Cardiac fibroblast (primary cell): ENCODE results near the gene ALK.
"Not testable (repeated sequence)": the region's sequence is repeated elsewhere in the genome, so short reads cannot be mapped to it uniquely, and the experiment has no call there.

Source experiments
- DNase-seq, 2 donors: peaks; one replicate each; pipeline versions ENCODE4 v3.0.0 to v3.0.0-alpha.2; 2010; ENCODE audit warnings: low read depth in 2 of 2
- H3K4me3 ChIP-seq, 2 donors: replicated peaks in 1 of 2; 1 replicate in 1 of 2; 2 replicates in 1 of 2; pipeline ENCODE4 v1.5.1; 2011; ENCODE audit warnings: low read depth in 2 of 2, low read length in 2 of 2, mild to moderate bottlenecking in 2 of 2, moderate library complexity in 1 of 2
- CTCF ChIP-seq: IDR thresholded peaks from one replicate; pipeline ENCODE4 v1.5.1; 2011; ENCODE audit warnings: low read depth, mild to moderate bottlenecking, low read length, inconsistent platforms

Gene ALK

GRCh38 chr2:29246383-29247300, 674.7 kb downstream of the ALK start:
- no peak for TF ChIP-seq CTCF
- no peak for DNase-seq
- no peak overlapping the region for H3K4me3 ChIP-seq

DNA sequence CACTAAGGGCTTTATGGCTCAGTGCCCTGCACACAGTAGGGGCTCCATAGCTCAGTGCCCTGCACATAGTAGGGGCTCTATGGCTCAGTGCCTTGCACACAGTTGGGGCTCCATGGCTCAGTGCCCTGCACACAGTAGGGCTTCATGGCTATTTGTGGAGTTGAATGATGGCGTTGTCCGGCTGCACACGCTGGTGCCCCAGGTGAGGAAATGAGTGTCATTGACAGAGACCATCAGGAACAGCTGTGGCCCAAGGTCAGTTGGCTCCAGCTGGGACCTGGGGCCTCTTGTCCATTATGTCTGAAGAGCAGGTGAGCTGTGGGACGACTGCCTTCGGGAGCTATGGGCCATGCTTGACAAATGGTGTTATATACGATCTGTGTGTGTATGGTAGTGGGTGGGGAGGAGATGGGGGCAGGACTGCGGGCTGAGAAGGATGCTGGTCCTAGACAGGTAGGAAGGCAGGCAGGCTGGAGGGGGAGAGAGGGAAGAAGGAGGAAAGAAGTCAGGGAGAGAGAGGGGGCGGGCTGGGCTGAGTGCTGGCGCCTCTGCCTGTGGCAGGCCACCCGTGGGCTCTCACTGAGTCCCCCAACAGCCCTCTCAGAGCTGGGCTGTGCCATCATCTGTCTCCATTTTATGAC, 675.5 kb downstream of the ALK start:
- DNase-seq, result no peak
- no peak overlapping the region for H3K4me3 ChIP-seq
- TF ChIP-seq CTCF, result no peak

GRCh38 chr2:29245035-29245741, 676.2 kb downstream of the ALK start:
- H3K4me3 ChIP-seq, DNase-seq: not testable (repeated sequence)

DNA sequence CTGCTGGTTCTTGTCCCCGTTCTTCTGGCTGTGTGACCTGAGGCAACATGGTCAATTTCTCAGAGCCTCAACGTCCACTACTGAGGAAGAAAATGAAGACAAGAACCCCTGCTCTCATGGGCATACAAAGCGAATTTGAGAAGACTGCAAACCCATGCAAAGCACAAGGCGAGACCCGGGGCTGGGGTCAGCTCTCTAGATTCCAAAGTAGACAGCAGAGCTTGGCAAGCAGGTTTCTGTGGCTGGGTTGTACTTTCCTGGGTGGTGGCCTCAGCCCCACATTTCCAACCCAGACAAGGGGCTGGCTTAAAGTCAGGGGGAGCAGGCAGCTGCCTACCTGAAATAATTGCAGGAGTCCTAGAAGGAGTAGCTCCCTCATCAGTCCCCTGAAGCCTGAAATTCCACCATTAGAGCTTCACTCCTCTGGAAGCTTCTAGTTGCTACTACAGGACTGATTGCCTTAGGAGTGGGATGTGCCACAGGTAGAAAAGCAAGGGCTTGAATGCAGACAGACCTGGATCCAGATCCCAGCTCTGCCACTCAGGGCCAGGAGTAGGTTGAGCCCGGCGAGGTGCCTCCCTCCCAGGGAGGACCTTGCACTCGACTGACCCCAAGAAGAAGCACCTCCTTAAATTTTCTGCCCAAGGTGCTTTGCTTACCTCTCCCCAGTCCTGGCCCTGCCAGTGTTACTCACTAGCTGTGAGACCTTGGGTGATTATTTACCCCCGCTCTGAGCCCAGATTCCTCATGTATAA, 678.6 kb downstream of the ALK start:
- TF ChIP-seq CTCF, result no peak
- H3K4me3 ChIP-seq, result no peak overlapping the region
- DNase-seq, result no peak

DNA sequence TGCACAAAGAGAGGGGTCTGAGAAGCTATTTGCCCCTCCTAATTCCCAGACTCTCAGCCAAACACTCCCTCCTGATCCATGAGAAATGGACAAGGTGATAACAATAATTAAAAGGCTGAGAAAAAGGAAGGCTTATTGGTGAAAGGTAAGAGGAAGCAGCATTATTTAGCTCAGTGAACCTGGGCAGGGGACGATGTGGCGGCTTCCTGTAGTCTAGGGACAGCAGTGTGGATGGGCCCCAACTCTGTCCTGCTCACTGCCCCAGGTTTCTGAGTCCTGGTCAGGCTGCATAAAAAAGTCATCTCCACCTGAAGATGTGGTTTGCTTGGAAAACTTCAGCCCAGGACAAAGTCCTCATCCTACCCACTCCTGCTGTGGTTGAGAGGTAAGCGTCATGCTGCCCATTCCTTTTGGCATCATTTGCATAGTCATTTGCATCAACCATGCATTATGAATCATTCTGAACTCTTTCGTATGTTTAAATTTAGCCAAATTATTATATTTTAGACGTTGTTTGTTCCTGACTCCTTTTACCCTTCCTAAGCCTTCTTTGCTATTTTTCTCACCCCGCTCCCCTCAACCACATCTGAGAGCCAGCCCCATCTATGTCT, 679.3 kb downstream of the ALK start:
- TF ChIP-seq CTCF, result no peak
- no peak overlapping the region for H3K4me3 ChIP-seq
- DNase-seq, result no peak

- TF ChIP-seq CTCF, result no peak
- H3K4me3 ChIP-seq, result no peak overlapping the region
- DNase-seq, result no peak
Observed at GRCh38 chr2:29241341-29241740, 680.0 kb downstream of the ALK start.
